PC-9 (cell line): ENCODE results near the gene ZNF467.

Source experiments
- EZH2 ChIP-seq: fragments of 200-600 bp; sonication (generic); IDR thresholded peaks from 2 replicates; pipeline ENCODE4 v1.8.0; 2017; ENCODE audit warnings: antibody characterized with exemption, low read depth
- TF ChIP-seq, protein P1 (sequence below): fragments of 200-600 bp; sonication (generic); conservative IDR thresholded peaks from 2 replicates; pipeline ENCODE4 v1.6.1; 2017; ENCODE audit warnings: mixed run types, antibody characterized with exemption, mild to moderate bottlenecking, moderate library complexity

DNA sequence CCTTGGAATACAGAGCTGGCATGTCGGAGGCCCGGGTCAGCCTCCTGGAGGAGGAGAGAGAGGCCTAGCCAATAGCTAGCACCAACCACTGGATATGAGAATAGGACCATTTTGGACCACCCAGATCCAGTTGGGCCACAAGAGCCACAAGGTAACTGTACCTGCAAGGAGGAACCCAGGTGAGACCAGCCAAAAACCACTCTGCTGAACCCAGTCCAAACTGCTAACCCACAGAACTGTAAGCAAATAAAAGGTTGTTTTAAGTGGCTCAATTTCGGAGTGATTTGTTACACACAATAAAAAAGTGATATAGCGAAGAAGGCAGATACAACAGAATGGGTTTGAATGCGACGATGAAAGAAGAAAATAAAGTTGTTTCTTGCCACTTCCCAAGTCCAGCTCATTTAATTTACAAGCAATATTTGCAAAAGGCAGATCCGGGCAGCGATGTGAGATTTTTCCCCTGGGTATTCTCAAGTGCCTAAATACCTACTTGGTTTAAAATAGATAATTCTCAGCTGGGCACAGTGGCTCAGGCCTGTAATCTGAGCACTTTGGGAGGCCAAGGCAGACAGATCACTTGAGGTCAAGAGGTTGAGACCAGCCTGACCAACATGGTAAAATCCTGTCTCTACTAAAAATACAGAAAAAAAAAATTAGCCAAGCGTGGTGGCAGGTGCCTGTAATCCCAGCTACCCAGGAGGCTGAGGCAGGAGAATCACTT lies 23.1 kb downstream of the ZNF467 start:
- TF ChIP-seq, protein P1, sequence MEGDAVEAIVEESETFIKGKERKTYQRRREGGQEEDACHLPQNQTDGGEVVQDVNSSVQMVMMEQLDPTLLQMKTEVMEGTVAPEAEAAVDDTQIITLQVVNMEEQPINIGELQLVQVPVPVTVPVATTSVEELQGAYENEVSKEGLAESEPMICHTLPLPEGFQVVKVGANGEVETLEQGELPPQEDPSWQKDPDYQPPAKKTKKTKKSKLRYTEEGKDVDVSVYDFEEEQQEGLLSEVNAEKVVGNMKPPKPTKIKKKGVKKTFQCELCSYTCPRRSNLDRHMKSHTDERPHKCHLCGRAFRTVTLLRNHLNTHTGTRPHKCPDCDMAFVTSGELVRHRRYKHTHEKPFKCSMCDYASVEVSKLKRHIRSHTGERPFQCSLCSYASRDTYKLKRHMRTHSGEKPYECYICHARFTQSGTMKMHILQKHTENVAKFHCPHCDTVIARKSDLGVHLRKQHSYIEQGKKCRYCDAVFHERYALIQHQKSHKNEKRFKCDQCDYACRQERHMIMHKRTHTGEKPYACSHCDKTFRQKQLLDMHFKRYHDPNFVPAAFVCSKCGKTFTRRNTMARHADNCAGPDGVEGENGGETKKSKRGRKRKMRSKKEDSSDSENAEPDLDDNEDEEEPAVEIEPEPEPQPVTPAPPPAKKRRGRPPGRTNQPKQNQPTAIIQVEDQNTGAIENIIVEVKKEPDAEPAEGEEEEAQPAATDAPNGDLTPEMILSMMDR = no peak
- TF ChIP-seq EZH2 = no peak
